ENCODE measurements around the gene BTN2A1. TPM values are rescaled to one million over a fixed set of nuclear protein-coding genes. Genes with fewer than 3 reads are reported as not detected.

BTN2A1 gene
- total and polyA plus RNA-seq, 2 of the 13 experiments (the other 11 are each of a cell fraction or from before 2014, with no cell fraction given): 16.4 to 30.4 TPM

DNA sequence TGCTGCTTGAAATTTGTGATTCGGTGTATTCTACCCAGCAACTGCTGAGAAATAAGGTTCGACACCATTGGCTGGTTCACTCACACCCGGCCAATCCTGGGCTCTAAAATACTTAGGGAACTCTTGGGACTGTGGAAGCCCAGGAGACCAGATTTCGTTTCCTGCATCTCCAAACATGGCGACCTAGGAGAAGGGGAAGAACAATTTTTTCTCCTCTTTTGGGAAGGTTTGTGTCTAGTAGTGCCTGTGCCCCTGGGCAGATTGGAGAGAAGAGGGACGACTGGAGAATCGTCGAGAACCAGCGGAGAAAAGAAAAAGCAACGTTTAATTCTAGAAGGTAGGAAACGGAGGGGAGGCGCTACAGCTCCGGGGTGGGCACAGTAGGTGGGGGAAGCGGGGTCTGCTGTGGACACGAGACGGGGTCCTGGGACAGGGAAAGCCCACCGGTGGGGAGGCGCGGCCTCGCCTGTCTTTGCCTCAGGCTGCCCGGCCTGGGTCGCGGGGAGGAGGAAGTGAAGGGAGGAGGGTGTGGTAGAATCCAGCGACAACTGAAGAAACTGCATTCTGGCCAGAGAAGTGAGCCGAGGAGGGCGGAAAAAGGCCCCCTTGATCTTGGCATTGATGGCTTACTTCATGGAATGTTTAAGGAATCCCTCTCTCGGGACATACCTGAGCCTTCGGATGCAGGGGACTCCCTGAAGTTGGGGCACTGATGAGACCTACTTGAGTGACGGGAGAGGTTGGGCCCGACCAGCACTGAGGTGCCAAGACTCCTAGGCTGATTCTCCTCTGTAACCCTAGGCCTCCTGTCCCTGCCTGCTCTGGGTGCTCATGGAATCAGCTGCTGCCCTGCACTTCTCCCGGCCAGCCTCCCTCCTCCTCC lies at the start of gene BTN2A1 (continued):
- TF ChIP-seq, protein P1, sequence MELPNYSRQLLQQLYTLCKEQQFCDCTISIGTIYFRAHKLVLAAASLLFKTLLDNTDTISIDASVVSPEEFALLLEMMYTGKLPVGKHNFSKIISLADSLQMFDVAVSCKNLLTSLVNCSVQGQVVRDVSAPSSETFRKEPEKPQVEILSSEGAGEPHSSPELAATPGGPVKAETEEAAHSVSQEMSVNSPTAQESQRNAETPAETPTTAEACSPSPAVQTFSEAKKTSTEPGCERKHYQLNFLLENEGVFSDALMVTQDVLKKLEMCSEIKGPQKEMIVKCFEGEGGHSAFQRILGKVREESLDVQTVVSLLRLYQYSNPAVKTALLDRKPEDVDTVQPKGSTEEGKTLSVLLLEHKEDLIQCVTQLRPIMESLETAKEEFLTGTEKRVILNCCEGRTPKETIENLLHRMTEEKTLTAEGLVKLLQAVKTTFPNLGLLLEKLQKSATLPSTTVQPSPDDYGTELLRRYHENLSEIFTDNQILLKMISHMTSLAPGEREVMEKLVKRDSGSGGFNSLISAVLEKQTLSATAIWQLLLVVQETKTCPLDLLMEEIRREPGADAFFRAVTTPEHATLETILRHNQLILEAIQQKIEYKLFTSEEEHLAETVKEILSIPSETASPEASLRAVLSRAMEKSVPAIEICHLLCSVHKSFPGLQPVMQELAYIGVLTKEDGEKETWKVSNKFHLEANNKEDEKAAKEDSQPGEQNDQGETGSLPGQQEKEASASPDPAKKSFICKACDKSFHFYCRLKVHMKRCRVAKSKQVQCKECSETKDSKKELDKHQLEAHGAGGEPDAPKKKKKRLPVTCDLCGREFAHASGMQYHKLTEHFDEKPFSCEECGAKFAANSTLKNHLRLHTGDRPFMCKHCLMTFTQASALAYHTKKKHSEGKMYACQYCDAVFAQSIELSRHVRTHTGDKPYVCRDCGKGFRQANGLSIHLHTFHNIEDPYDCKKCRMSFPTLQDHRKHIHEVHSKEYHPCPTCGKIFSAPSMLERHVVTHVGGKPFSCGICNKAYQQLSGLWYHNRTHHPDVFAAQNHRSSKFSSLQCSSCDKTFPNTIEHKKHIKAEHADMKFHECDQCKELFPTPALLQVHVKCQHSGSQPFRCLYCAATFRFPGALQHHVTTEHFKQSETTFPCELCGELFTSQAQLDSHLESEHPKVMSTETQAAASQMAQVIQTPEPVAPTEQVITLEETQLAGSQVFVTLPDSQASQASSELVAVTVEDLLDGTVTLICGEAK (IDR thresholded peaks at IDR 0.05): no peak
- TF ChIP-seq, protein P1 (CRISPR knock-in tag; IDR thresholded peaks at IDR 0.05): no peak
- TF ChIP-seq SIN3A (IDR thresholded peaks at IDR 0.05; ENCODE audit: borderline replicate concordance, low read depth, low read length) (0 out of 2 replicates have a peak, but pooled peaks have one; percentile 53), GABPA (IDR thresholded peaks at IDR 0.05; ENCODE audit: low read depth, low read length) (no peak), GABPA (CRISPR knock-in tag; IDR thresholded peaks at IDR 0.05; ENCODE audit: low read depth) (no peak; the same call in 1 of the 2 replicates), ZNF619 (CRISPR knock-in tag; IDR thresholded peaks at IDR 0.05) (0 out of 2 replicates have a peak, but pooled peaks have one; percentile 52), KDM2A (CRISPR knock-in tag; IDR thresholded peaks at IDR 0.05; ENCODE audit: borderline replicate concordance, low read depth) (0 out of 2 replicates have a peak, but pooled peaks have one; percentile 12), ZNF816 (CRISPR knock-in tag; IDR thresholded peaks at IDR 0.05; ENCODE audit: borderline replicate concordance) (0 out of 2 replicates have a peak, but pooled peaks have one; percentile 68), HHEX (CRISPR knock-in tag; IDR thresholded peaks at IDR 0.05) (no peak), ZNF839 (CRISPR knock-in tag; IDR thresholded peaks at IDR 0.05; ENCODE audit: borderline replicate concordance) (peak; percentile 75; the same call in 1 of the 2 replicates), GABPB1 (CRISPR knock-in tag; IDR thresholded peaks at IDR 0.05) (peak; percentile 29; the same call in 1 of the 2 replicates)
- TF ChIP-seq, protein P2, sequence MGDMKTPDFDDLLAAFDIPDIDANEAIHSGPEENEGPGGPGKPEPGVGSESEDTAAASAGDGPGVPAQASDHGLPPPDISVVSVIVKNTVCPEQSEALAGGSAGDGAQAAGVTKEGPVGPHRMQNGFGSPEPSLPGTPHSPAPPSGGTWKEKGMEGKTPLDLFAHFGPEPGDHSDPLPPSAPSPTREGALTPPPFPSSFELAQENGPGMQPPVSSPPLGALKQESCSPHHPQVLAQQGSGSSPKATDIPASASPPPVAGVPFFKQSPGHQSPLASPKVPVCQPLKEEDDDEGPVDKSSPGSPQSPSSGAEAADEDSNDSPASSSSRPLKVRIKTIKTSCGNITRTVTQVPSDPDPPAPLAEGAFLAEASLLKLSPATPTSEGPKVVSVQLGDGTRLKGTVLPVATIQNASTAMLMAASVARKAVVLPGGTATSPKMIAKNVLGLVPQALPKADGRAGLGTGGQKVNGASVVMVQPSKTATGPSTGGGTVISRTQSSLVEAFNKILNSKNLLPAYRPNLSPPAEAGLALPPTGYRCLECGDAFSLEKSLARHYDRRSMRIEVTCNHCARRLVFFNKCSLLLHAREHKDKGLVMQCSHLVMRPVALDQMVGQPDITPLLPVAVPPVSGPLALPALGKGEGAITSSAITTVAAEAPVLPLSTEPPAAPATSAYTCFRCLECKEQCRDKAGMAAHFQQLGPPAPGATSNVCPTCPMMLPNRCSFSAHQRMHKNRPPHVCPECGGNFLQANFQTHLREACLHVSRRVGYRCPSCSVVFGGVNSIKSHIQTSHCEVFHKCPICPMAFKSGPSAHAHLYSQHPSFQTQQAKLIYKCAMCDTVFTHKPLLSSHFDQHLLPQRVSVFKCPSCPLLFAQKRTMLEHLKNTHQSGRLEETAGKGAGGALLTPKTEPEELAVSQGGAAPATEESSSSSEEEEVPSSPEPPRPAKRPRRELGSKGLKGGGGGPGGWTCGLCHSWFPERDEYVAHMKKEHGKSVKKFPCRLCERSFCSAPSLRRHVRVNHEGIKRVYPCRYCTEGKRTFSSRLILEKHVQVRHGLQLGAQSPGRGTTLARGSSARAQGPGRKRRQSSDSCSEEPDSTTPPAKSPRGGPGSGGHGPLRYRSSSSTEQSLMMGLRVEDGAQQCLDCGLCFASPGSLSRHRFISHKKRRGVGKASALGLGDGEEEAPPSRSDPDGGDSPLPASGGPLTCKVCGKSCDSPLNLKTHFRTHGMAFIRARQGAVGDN (CRISPR knock-in tag; IDR thresholded peaks at IDR 0.05): peak; percentile 50
